BJ (cell line): ENCODE data around the gene SLC36A3. TPM values are rescaled to one million over a fixed set of nuclear protein-coding genes. Genes with fewer than 3 reads are reported as not detected.

Experiments
- CTCF ChIA-PET: fragments of 350-600 bp; formaldehyde crosslinking; extraction: SDS; loops from one replicate; lab custom pipeline; 2021; ENCODE audit warnings: antibody characterized with exemption, inconsistent platforms; lab: Yijun Ruan, JAX
- POLR2A ChIA-PET: fragments of 300-600 bp; sonication (Branson Sonifier 250); formaldehyde crosslinking; extraction: SDS; loops from one replicate; lab custom pipeline; 2021; ENCODE audit warnings: antibody characterized with exemption; lab: Charles Lee
- DNase-seq: peaks from one replicate; pipeline ENCODE4 v3.0.0-alpha.2; 2011; ENCODE audit warnings: low read depth
- H3K27me3 ChIP-seq: 2 replicates; pipeline ENCODE4 v1.6.0; 2011; ENCODE audit warnings: low read length; ENCODE audit not compliant: control insufficient read depth, insufficient read depth
- H3K36me3 ChIP-seq: 2 replicates; pipeline ENCODE4 v1.5.1; 2011; ENCODE audit warnings: low read length; ENCODE audit not compliant: control insufficient read depth, insufficient read depth
- H3K4me3 ChIP-seq: 2 replicates; pipeline ENCODE4 v1.5.1; 2011; ENCODE audit warnings: low read depth, mild to moderate bottlenecking, control low read depth, low read length
- CTCF ChIP-seq: IDR thresholded peaks from 2 replicates; pipeline ENCODE4 v1.5.1; 2011; ENCODE audit warnings: low read depth, mild to moderate bottlenecking, control low read depth, inconsistent platforms, low read length, moderate library complexity; ENCODE audit not compliant: insufficient read depth
- polyA minus RNA-seq: library from RNA; depleted of rRNA, polyadenylated mRNA; stranded (reverse); fragments of >200 nt; gene quantifications from 2 replicates; pipeline ENCODE4 v1.2.3, GENCODE V29; 2011; rRNA and poly(A)+ RNA removed
- polyA plus RNA-seq: library from polyadenylated mRNA; depleted of rRNA; stranded (reverse); fragments of >200 nt; gene quantifications from 2 replicates; pipeline ENCODE4 v1.2.3, GENCODE V29; 2011; rRNA removed

Gene SLC36A3
- polyA plus RNA-seq: not detected in 2 replicates
- not detected in 2 replicates for polyA minus RNA-seq

GRCh38 chr5:151303666-151304065 lies at the start of gene SLC36A3:
Gene SLC36A3, minus strand, starts transcription at chr5:151303766. Its CDS starts 412 bp downstream, at chr5:151303354.
- Histone ChIP-seq H3K4me3 (no peak within 1 kb of the TSS), H3K36me3 (no peaks in the 10 kb centered on the region), H3K27me3 (peaks cover 3% of the 10 kb centered on the region)
- ChIA-PET CTCF (interaction anchor here (2.3 kb wide), 1 partner anchor 12 kb away, joined by 6 read pairs; no protein-coding TSS in a partner anchor), POLR2A (no interaction called here)
- no peak for DNase-seq
- TF ChIP-seq CTCF: no peak

- no peak overlapping the region for H3K4me3 ChIP-seq
- TF ChIP-seq CTCF: no peak
- POLR2A ChIA-PET: no interaction called here
- H3K27me3 ChIP-seq: peaks cover 2% of the 10 kb centered on the region
- no peaks in the 10 kb centered on the region for H3K36me3 ChIP-seq
- CTCF ChIA-PET: no interaction called here
- no peak for DNase-seq
Observed at GRCh38 chr5:151351671-151352070, 48.1 kb upstream of the SLC36A3 start.

GRCh38 chr5:151348789-151349188 lies 45.2 kb upstream of the SLC36A3 start:
- Histone ChIP-seq H3K27me3 (peaks cover 7% of the 10 kb centered on the region), H3K36me3 (no peaks in the 10 kb centered on the region), H3K4me3 (no peak overlapping the region)
- POLR2A ChIA-PET: no interaction called here
- no peak for TF ChIP-seq CTCF
- no peak for DNase-seq
- CTCF ChIA-PET: interaction anchor here (0.8 to 1.4 kb wide), 2 partner anchors 10 to 14 kb away, joined by 3 to 5 read pairs; no protein-coding TSS in a partner anchor

- POLR2A ChIA-PET: no interaction called here
- H3K4me3 ChIP-seq: no peak within 1 kb of the TSS
- no peak for TF ChIP-seq CTCF
- DNase-seq: no peak
- H3K36me3 ChIP-seq: no peaks in the 10 kb centered on the region
- CTCF ChIA-PET: interaction anchor here (1.3 kb wide), 1 partner anchor 31 kb away, joined by 3 read pairs; no protein-coding TSS in a partner anchor
- H3K27me3 ChIP-seq: peaks cover 7% of the 10 kb centered on the region
Observed at GRCh38 chr5:151347369-151347768, 43.8 kb upstream of the SLC36A3 start, which contains the start of gene SLC36A2. Gene SLC36A2, minus strand, starts transcription at chr5:151347559. Its CDS starts 99 bp downstream, at chr5:151347460.

GRCh38 chr5:151345808-151346478 lies 42.4 kb upstream of the SLC36A3 start:
- H3K4me3 ChIP-seq: no peak overlapping the region
- TF ChIP-seq CTCF: no peak
- H3K27me3 ChIP-seq: peaks cover 7% of the 10 kb centered on the region
- H3K36me3 ChIP-seq: no peaks in the 10 kb centered on the region
- ChIA-PET POLR2A (no interaction called here), CTCF (interaction anchor here (1.7 kb wide), 1 partner anchor 13 kb away, joined by 4 read pairs; no protein-coding TSS in a partner anchor)
- no peak for DNase-seq
